H9 (cell line): ENCODE measurements around the gene A2ML1. TPM values are rescaled to one million over a fixed set of nuclear protein-coding genes. Genes with fewer than 3 reads are reported as not detected.

ENCODE experiments used
- DNase-seq: peaks from one replicate; pipeline ENCODE4 v3.0.0-alpha.2; 2017
- H2AFZ ChIP-seq: one replicate; pipeline ENCODE4 v1.6.1; 2013; ENCODE audit warnings: mild to moderate bottlenecking, low read length, control low read depth, moderate library complexity
- H2AK5ac ChIP-seq: 2 replicates; pipeline ENCODE4 v1.6.1; 2013; ENCODE audit warnings: low read length, control low read depth, mixed read lengths; ENCODE audit not compliant: insufficient read length
- H2BK120ac ChIP-seq: one replicate; pipeline ENCODE4 v1.6.1; 2013; ENCODE audit warnings: low read depth, mild to moderate bottlenecking, low read length, control low read depth, inconsistent platforms; ENCODE audit not compliant: poor library complexity, severe bottlenecking
- H2BK12ac ChIP-seq: 2 replicates; pipeline ENCODE4 v1.6.1; 2013; ENCODE audit warnings: low read length, control low read depth, mixed read lengths, low read depth; ENCODE audit not compliant: insufficient read length
- H2BK15ac ChIP-seq: 2 replicates; pipeline ENCODE4 v1.6.1; 2013; ENCODE audit warnings: low read depth, low read length, control low read depth
- H2BK20ac ChIP-seq: one replicate; pipeline ENCODE4 v1.6.1; 2013; ENCODE audit warnings: low read depth, mild to moderate bottlenecking, low read length, control low read depth, inconsistent platforms; ENCODE audit not compliant: poor library complexity, severe bottlenecking
- H2BK5ac ChIP-seq: 2 replicates; pipeline ENCODE4 v1.6.1; 2013; ENCODE audit warnings: low read length, control low read depth, mixed read lengths; ENCODE audit not compliant: insufficient read length
- H3K14ac ChIP-seq: 2 replicates; pipeline ENCODE4 v1.6.1; 2013; ENCODE audit warnings: low read length, control low read depth; ENCODE audit not compliant: insufficient read depth
- H3K18ac ChIP-seq: 2 replicates; pipeline ENCODE4 v1.6.1; 2013; ENCODE audit warnings: low read depth, mild to moderate bottlenecking, mixed read lengths, low read length, control low read depth; ENCODE audit not compliant: insufficient read length
- H3K23ac ChIP-seq: 2 replicates; pipeline ENCODE4 v1.6.1; 2013; ENCODE audit warnings: low read length, control low read depth, mixed read lengths, low read depth; ENCODE audit not compliant: insufficient read length
- H3K23me2 ChIP-seq: 2 replicates; pipeline ENCODE4 v1.6.1; 2013; ENCODE audit warnings: low read depth, mild to moderate bottlenecking, mixed read lengths, low read length, control low read depth; ENCODE audit not compliant: insufficient read length, poor library complexity, severe bottlenecking
- H3K27ac ChIP-seq: 2 replicates; pipeline ENCODE4 v1.5.1; 2013; ENCODE audit warnings: low read length, control low read depth, mixed read lengths, low read depth; ENCODE audit not compliant: insufficient read length
- H3K27me3 ChIP-seq: 2 replicates; pipeline ENCODE4 v1.6.1; 2013; ENCODE audit warnings: low read length, control low read depth, inconsistent platforms; ENCODE audit not compliant: insufficient read depth
- H3K4ac ChIP-seq: 2 replicates; pipeline ENCODE4 v1.6.1; 2013; ENCODE audit warnings: low read depth, mild to moderate bottlenecking, control low read depth, inconsistent platforms, low read length, moderate library complexity
- H3K4me1 ChIP-seq: 2 replicates; pipeline ENCODE4 v1.6.1; 2013; ENCODE audit warnings: low read length, control low read depth, inconsistent platforms; ENCODE audit not compliant: insufficient read depth
- H3K4me2 ChIP-seq: 2 replicates; pipeline ENCODE4 v1.6.1; 2013; ENCODE audit warnings: low read length, control low read depth, mixed read lengths; ENCODE audit not compliant: insufficient read length, insufficient read depth
- H3K56ac ChIP-seq: 2 replicates; pipeline ENCODE4 v1.6.1; 2013; ENCODE audit warnings: low read depth, mild to moderate bottlenecking, mixed read lengths, low read length, control low read depth; ENCODE audit not compliant: insufficient read length
- H3K79me1 ChIP-seq: 2 replicates; pipeline ENCODE4 v1.6.1; 2013; ENCODE audit warnings: low read depth, mild to moderate bottlenecking, moderate library complexity, low read length, control low read depth, inconsistent platforms; ENCODE audit not compliant: insufficient read depth, poor library complexity, severe bottlenecking
- H3K79me2 ChIP-seq: 2 replicates; pipeline ENCODE4 v1.6.1; 2013; ENCODE audit warnings: low read length, control low read depth, inconsistent platforms; ENCODE audit not compliant: insufficient read depth
- H3K9ac ChIP-seq: 2 replicates; pipeline ENCODE4 v1.6.1; 2013; ENCODE audit warnings: low read length, control low read depth, mixed read lengths; ENCODE audit not compliant: insufficient read length; ENCODE audit errors: extremely low read depth
- H3K9me3 ChIP-seq: one replicate; pipeline ENCODE4 v1.6.1; 2013; ENCODE audit warnings: low read depth, low read length, inconsistent platforms; ENCODE audit not compliant: control insufficient read depth
- H3T11ph ChIP-seq: one replicate; pipeline ENCODE4 v1.6.1; 2013; ENCODE audit warnings: mild to moderate bottlenecking, low read length, control low read depth, inconsistent platforms
- H4K20me1 ChIP-seq: one replicate; pipeline ENCODE4 v1.6.1; 2013; ENCODE audit not compliant: control insufficient read depth, insufficient read length, insufficient read depth
- H4K5ac ChIP-seq: 2 replicates; pipeline ENCODE4 v1.6.1; 2013; ENCODE audit warnings: low read depth, mild to moderate bottlenecking, mixed read lengths, low read length, control low read depth; ENCODE audit not compliant: insufficient read length
- H4K8ac ChIP-seq: replicated peaks from 2 replicates; pipeline ENCODE4 v1.6.1; 2013; ENCODE audit warnings: low read length, control low read depth, mixed read lengths, low read depth; ENCODE audit not compliant: insufficient read length
- H4K91ac ChIP-seq: 2 replicates; pipeline ENCODE4 v1.6.1; 2013; ENCODE audit warnings: low read depth, mild to moderate bottlenecking, moderate library complexity, mixed read lengths, low read length, control low read depth; ENCODE audit not compliant: insufficient read length
- H3K27ac Mint-ChIP-seq, 3 experiments: 2 replicates in 2 of 3; 3 replicates in 1 of 3; pipeline ENCODE4 v1.8.0; 2020 to 2021; ENCODE audit warnings: mixed read lengths in 3 of 3, mild to moderate bottlenecking in 1 of 3, moderate library complexity in 1 of 3
- H3K27me3 Mint-ChIP-seq: 2 replicates; pipeline ENCODE4 v1.8.0; 2021; ENCODE audit warnings: low read depth, mild to moderate bottlenecking, moderate library complexity, mixed read lengths
- H3K36me3 Mint-ChIP-seq, 3 experiments: 2 replicates in 2 of 3; 3 replicates in 1 of 3; pipeline ENCODE4 v1.8.0; 2020 to 2021; ENCODE audit warnings: low read depth in 3 of 3, mixed read lengths in 3 of 3; ENCODE audit not compliant: insufficient read depth in 1 of 3
- H3K4me1 Mint-ChIP-seq, 2 experiments: 2 replicates each; pipeline ENCODE4 v1.8.0; 2020; ENCODE audit warnings: mixed read lengths in 2 of 2
- H3K4me3 Mint-ChIP-seq, 2 experiments: 2 replicates in 1 of 2; 3 replicates in 1 of 2; pipeline ENCODE4 v1.8.0; 2020 to 2021; ENCODE audit warnings: mild to moderate bottlenecking in 2 of 2, mixed read lengths in 2 of 2, moderate library complexity in 1 of 2
- H3K9me3 Mint-ChIP-seq, 2 experiments: 2 replicates in 1 of 2; 3 replicates in 1 of 2; pipeline ENCODE4 v1.8.0; 2020; ENCODE audit warnings: mild to moderate bottlenecking in 2 of 2, mixed read lengths in 2 of 2, moderate library complexity in 1 of 2
- WGBS: extraction: QIAGEN DNeasy Blood & Tissue Kit; methylation state at CpG from one replicate; pipeline ENCODE4 v1.1.7; 2013; ENCODE audit warnings: missing lambda C conversion rate, low lambda C conversion rate, mixed read lengths; ENCODE audit not compliant: insufficient read length; ENCODE audit errors: extremely low coverage; 5-methylcytosine and 5-hydroxymethylcytosine counted together
- total RNA-seq: library from RNA; stranded (reverse); gene quantifications from 2 replicates; pipeline ENCODE4 v1.2.1, GENCODE V29; 2021
- TF ChIP-seq, protein P1 (sequence below): fragments of 200-600 bp; sonication (generic); conservative IDR thresholded peaks from 3 replicates; pipeline ENCODE4 v1.8.0; 2021; ENCODE audit warnings: antibody characterized with exemption, mild to moderate bottlenecking

The A2ML1 gene
- total RNA-seq, 1 experiment from 2014 or later = 2.8 TPM

GRCh38 chr12:8903646-8904045 lies 81.2 kb downstream of the A2ML1 start:
- no CpG with 5 or more reads among the region's 3 CpGs for WGBS
- H3K14ac ChIP-seq = no peak overlapping the region
- H3K27me3 Mint-ChIP-seq = no peaks in the 10 kb centered on the region

More at GRCh38 chr12:8903646-8904045, 81.2 kb downstream of the A2ML1 start:
- Histone ChIP-seq H4K5ac (no peak overlapping the region), H3K4me1 (peaks cover 2% of the 10 kb centered on the region; the same call in 1 of the 2 replicates), H3K9ac (no peak overlapping the region), H4K91ac (no peak overlapping the region), H2BK12ac (no peak overlapping the region), H3T11ph (no peak overlapping the region), H3K23ac (no peak overlapping the region), H3K4ac (no peak overlapping the region), H4K20me1 (no peaks in the 10 kb centered on the region), H3K56ac (no peak overlapping the region), H3K79me2 (no peaks in the 10 kb centered on the region), H3K4me2 (no peak overlapping the region), H3K79me1 (no peaks in the 10 kb centered on the region), H4K8ac (no peak overlapping the region), H2BK5ac (no peak overlapping the region), H2AK5ac (no peak overlapping the region), H2BK20ac (no peak overlapping the region), H3K27me3 (no peaks in the 10 kb centered on the region), H2BK15ac (no peak overlapping the region), H3K23me2 (no peaks in the 10 kb centered on the region), H3K18ac (no peak overlapping the region), H2BK120ac (no peak overlapping the region), H3K27ac (no peak overlapping the region), H3K9me3 (no peaks in the 10 kb centered on the region), H2AFZ (no peak overlapping the region)
- no peak for DNase-seq
- Mint-ChIP-seq H3K4me1 (peaks cover 34 to 36% of the 10 kb centered on the region in 2 experiments), H3K9me3 (peaks cover 19 to 36% of the 10 kb centered on the region in 2 experiments; a peak in 4 of 5 replicates), H3K27ac (peak overlapping the region in 2 of 3 experiments; percentile 4 to 45; a peak in 3 of 7 replicates), H3K36me3 (peaks cover 13 to 37% (median 36%) of the 10 kb centered on the region in 3 experiments), H3K4me3 (no peak overlapping the region)
- TF ChIP-seq, protein P1, sequence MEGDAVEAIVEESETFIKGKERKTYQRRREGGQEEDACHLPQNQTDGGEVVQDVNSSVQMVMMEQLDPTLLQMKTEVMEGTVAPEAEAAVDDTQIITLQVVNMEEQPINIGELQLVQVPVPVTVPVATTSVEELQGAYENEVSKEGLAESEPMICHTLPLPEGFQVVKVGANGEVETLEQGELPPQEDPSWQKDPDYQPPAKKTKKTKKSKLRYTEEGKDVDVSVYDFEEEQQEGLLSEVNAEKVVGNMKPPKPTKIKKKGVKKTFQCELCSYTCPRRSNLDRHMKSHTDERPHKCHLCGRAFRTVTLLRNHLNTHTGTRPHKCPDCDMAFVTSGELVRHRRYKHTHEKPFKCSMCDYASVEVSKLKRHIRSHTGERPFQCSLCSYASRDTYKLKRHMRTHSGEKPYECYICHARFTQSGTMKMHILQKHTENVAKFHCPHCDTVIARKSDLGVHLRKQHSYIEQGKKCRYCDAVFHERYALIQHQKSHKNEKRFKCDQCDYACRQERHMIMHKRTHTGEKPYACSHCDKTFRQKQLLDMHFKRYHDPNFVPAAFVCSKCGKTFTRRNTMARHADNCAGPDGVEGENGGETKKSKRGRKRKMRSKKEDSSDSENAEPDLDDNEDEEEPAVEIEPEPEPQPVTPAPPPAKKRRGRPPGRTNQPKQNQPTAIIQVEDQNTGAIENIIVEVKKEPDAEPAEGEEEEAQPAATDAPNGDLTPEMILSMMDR = no peak
